ENCODE measurements around the gene THAP7.

DNA sequence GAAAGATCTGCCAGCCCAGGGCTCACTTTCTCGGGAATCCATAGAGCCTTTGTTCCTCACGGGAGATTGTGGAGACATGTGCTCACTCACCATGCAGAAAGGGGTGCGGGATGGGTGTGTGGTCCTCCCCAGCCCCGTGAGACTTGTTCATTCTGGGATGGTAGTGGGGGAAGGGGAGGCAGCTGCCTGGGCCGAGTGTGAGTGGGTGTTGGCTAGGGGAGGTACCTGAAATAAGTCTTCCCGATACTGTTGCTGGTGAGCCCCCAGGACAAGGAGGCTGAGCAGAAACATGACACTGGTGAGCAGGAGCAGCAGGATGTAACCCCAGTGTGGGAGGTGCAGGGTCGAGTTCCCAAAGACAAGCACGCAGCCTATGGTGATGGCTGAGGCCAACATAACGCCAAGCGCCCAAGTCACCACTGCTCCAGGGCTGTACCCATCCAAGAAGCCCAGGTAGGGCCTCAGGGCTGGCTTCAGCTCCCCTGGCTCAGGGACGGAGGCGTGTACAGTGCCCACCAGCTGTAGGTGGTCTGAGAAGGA, 27.6 kb upstream of the THAP7 start:
- TF ChIP-seq, protein P1, sequence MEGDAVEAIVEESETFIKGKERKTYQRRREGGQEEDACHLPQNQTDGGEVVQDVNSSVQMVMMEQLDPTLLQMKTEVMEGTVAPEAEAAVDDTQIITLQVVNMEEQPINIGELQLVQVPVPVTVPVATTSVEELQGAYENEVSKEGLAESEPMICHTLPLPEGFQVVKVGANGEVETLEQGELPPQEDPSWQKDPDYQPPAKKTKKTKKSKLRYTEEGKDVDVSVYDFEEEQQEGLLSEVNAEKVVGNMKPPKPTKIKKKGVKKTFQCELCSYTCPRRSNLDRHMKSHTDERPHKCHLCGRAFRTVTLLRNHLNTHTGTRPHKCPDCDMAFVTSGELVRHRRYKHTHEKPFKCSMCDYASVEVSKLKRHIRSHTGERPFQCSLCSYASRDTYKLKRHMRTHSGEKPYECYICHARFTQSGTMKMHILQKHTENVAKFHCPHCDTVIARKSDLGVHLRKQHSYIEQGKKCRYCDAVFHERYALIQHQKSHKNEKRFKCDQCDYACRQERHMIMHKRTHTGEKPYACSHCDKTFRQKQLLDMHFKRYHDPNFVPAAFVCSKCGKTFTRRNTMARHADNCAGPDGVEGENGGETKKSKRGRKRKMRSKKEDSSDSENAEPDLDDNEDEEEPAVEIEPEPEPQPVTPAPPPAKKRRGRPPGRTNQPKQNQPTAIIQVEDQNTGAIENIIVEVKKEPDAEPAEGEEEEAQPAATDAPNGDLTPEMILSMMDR (IDR thresholded peaks at IDR 0.05) = no peak
- TF ChIP-seq POLR2A (IDR thresholded peaks at IDR 0.05) = no peak
